ENCODE results near the gene ADGRB3.
"Not testable (repeated sequence)": the region's sequence is repeated elsewhere in the genome, so short reads cannot be mapped to it uniquely, and the experiment has no call there.

The ADGRB3 gene

GRCh38 chr6:69284176-69284730 lies 649.2 kb downstream of the ADGRB3 start:
- no peak for DNase-seq

DNA sequence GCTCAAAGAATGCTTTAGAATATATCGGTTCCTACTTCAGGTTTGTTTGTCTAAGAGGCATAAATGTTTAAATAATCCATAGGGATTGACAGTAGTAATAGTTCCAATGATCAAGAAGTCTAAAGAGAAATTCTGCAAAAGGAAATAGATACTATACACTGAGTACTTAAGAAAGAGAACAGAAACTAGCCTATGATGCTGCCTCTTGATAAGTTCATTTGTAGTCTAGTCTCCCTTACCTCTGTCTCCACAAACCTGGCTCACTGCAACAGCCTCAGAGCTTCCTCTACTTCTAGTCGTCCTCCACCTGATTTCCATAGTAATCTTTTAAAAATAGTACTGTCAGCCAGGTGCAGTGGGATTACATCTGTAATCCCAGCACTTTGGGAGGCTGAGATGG lies 650.0 kb downstream of the ADGRB3 start:
- no peak for DNase-seq

GRCh38 chr6:69286331-69286730 lies 651.2 kb downstream of the ADGRB3 start:
- DNase-seq: no peak

- not testable (repeated sequence) for DNase-seq
Observed at GRCh38 chr6:69288198-69288597, 653.1 kb downstream of the ADGRB3 start.

GRCh38 chr6:69289689-69290495 lies 654.8 kb downstream of the ADGRB3 start:
- no peak for DNase-seq

DNA sequence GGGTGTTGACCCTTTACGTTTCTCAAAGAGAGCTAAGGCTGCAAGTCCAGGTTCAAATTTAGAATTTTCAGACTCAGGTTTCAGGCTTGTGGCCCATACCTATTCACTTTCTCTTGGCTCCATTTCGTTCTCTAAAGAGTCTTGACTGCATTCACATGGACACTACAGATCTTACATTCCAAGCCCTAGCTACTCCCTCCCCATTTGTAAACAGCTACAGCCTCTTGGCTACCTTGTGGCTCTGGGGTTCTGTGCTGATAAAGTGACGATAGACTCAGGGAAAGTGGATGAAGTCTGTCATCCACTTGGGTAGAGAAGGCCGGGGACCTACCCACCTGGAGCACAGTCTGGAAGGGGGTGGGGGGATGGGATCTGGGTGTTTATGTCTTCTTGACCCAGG lies 658.4 kb downstream of the ADGRB3 start:
- DNase-seq: no peak

DNA sequence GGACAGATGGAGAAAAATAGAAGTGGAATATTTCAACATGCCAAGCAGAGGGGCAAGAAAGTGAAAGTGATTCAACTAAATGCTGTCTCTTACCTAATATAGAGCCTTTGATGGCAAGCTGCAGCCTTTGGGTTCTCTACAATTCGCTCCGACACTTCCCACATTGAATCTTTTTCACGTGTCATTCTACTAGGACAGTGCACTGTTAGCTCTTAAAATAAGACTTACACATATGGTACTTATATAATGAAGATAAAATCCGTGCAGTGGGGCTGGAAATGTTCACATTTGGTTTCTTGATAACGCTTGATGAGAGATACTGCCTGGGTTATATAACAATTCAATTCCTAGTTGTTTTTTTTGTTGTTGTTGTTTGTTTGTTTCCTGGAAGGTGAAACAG lies 659.3 kb downstream of the ADGRB3 start:
- no peak for DNase-seq

DNA sequence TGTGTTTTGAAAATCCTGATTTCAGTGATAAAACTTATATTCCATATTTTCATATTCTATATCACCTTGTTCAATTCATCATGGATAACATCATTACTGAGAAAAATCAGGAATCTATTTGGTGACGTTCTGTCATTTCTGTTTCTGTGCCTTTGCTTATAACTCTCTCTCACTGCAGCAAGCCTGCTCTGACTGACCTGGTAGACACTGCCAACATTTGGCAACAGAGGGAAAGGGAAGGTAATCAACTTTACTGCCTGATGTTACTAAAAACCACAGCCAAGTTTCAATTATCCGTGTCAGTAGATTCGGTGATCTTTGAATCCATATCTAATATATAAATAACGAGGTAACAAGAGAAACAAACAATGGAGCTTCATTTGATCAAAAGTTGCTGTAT lies 659.8 kb downstream of the ADGRB3 start:
- DNase-seq: no peak

DNA sequence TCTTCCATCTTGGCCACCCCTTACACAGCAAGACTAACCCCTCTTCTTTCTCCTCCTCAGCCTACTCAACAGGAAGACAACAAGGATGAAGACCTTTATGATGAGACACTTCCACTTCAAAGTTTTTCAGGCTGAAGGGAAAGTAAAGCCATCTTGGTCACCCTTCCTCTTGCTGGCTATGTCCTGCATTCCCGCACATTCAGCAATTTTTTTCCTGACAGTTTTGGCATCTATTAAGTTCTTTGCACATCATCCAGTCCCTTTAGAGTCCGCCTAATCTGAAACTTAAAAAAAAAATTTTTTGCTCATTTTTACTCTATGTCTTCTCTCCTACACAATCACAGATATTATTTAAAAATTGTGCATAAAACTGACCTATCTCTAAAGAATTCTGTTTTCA lies 668.3 kb downstream of the ADGRB3 start:
- no peak for DNase-seq

DNA sequence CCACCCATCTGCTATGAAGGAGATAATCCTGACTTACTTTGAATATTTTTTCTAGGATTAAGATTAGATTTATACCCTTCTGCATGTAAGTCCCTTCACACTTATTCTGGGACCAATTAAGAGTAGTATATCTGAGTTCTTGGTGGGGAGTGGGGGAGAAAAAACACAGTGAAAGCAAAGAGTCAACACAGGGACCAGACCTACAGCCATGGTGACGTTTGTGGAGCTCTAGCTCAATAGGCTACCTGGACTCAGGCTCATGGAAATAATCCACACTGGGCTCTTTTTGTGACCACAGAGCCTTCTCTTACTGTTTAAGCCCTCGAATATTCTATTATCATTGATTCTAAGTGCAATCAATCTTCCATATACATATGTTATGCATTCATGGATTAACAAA lies 670.4 kb downstream of the ADGRB3 start:
- no peak for DNase-seq

GRCh38 chr6:69308584-69308983 lies 673.5 kb downstream of the ADGRB3 start:
- DNase-seq: no peak

DNA sequence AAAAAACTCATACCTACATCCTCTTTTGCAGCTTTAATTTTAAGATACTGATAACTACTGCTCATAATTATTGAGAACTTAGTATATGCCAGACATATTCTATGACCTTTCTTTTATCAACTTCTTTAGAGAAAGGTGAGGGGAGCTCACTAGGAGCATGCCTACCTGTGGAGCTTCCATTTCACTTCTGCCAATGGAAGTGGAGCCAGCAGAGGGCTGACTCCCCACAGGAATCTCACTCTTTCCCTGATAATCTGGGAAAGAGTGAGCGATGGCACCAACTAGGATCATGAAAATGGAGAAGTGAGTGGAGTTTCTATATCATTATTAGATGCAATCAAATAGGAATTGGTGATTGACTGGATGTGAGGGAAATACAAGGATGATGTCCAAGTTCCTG lies 676.8 kb downstream of the ADGRB3 start:
- no peak for DNase-seq

DNA sequence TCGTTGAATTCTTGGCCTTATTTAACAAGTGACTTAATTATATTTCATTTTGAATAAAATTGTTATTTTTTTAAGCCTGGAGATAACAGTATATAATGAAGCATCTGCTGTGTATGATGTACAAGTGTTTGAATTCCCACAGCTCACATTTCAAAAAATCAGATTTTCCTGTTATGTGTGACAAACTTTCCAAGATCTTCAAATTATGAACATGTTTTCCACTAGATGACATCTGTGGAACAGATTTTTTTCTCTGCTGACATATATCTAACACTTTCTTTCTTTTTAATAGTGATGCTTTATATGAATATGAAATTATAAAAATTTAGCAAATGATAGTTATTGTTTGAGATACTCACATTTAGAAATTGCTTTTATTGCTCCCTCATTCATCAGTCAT lies 678.9 kb downstream of the ADGRB3 start:
- DNase-seq: no peak

DNA sequence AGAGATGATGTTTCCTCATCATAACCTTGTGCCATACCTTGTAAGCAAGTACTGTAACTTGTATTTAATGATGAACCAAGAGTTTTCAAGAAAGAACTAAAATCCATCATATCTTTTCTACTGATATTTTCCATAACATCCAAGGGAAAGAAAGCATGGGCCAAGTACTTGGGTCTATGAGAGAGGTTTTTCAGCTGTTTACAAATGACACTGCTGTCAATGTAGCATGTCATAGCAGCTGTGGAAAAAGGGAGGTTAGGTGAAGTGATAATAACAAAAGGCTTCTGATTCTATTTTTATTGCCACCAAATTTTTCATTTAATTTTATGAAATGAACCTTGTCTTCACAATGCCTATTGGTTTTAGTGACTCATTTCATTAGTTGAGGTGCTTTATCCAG lies 679.4 kb downstream of the ADGRB3 start:
- DNase-seq: no peak

- no peak for DNase-seq
Observed at GRCh38 chr6:69331886-69332285, 696.8 kb downstream of the ADGRB3 start.

GRCh38 chr6:69337311-69337710 lies 702.2 kb downstream of the ADGRB3 start:
- DNase-seq: no peak

- no peak for DNase-seq
Observed at GRCh38 chr6:69338431-69339162, 703.5 kb downstream of the ADGRB3 start.

DNA sequence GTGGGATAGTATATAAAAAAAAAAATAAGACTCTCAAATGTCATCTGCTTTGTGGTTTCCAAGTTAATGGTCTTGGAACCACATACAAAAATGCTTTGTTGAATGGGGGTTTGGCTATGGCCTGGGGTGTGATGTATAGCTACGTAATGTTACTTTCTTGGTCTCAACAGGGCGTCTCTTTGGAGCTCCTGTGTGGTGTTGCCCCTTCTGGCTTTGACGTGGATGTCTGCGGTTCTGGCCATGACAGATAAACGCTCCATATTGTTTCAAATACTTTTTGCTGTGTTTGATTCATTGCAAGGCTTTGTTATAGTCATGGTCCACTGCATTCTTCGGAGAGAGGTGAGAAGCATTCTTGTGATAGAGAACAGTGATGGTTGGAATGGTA lies 704.1 kb downstream of the ADGRB3 start:
- no peak for DNase-seq

GRCh38 chr6:69340196-69340595 lies 705.1 kb downstream of the ADGRB3 start:
- no peak for DNase-seq

DNA sequence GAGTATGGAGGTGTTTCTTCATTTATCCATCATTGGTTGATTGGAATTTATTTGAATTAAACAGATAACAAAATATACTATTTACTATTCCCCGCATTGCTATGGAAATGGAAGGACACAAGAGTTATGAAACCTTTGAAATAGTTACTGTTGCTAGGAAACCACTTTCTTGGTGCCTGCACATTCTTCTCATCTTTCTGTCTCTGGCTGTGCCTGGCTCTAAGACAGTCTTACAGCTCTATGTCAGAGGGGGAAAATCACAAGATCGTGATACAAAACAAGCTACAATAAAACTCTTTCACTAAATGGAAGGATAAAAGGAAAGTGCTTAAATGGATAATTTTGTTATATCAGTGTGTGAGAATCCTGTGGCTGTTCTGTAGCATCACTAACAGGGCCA lies 708.8 kb downstream of the ADGRB3 start:
- DNase-seq: no peak

- DNase-seq: no peak
Observed at GRCh38 chr6:69349771-69350170, 714.7 kb downstream of the ADGRB3 start.

DNA sequence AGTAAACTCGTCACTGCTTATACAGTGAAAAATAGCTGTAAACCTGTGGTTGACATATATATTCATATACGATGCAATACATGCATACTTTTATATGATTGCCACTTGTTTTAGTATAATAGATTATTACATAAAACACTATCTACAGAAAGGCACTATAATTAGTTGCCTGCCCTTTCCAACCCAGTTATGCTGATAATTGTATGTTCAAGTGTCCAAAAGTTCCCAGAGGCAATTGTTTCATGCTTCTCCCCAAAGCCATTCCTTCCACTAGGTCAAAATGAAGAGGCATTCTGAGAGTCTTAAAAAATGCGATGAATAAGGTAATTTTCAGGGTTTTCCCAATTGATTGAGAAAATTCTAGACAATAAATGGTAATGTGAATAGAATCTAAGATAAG lies 727.1 kb downstream of the ADGRB3 start:
- DNase-seq: no peak

DNA sequence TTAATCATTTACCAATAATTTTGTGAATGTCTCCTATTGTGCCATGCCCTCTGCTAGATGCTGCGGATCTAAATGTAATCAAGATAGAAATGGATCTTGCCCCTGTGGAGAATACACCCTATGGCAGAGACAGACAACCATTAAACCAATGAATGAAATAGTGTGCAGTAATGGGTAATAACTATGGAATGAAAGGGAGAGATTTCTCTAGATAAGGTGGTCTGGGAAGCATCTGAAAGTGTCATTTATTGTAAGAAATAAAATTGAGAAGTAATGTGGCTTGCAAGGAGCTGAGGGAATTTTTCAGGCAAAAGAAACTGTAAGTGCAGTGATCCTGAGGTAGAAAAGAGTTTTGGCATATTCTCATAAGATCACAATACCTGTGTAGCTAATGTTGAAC lies 731.7 kb downstream of the ADGRB3 start:
- DNase-seq: no peak

DNA sequence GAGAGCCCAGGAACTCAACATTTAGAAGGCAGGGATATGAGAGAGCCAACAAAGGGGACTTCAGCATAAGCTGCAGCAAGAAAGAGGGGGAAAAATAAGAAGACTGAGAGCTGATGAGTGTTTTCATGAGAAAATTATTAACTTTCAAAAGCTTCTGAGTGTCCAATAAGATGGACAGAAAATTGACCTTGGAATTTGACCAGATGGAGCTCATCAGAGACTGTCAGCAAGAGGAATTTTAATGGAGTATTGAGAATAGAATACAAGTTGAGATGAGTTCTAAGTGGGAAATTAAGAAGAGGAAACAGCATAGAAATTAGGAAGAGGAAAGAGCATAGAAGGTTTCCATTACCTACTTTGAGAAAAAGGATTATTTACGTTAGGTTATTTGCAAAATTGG lies 733.5 kb downstream of the ADGRB3 start:
- DNase-seq: no peak
